Measurements from ENCODE around the gene GRB7.
"Not testable (repeated sequence)": the region's sequence is repeated elsewhere in the genome, so short reads cannot be mapped to it uniquely, and the experiment has no call there.

The GRB7 gene

GRCh38 chr17:39737206-39737759 lies 455 bp upstream of the GRB7 start:
- H3K27me3 Mint-ChIP-seq, result peaks cover 3% of the 10 kb centered on the region
- H3K4me1 Mint-ChIP-seq (ENCODE audit: low read depth), result peaks cover 15% of the 10 kb centered on the region
- H3K4me3 Mint-ChIP-seq, result no peak overlapping the region
- H3K36me3 Mint-ChIP-seq, result no peaks in the 10 kb centered on the region
- H3K9me3 Mint-ChIP-seq (ENCODE audit: low read depth), result no peaks in the 10 kb centered on the region
- no peak overlapping the region for H3K27ac Mint-ChIP-seq

GRCh38 chr17:39738568-39738901 lies 797 bp downstream of the GRB7 start:
- H3K9me3 Mint-ChIP-seq (ENCODE audit: low read depth), result no peaks in the 10 kb centered on the region
- no peaks in the 10 kb centered on the region for H3K36me3 Mint-ChIP-seq
- no peak overlapping the region for H3K27ac Mint-ChIP-seq
- peaks cover 3% of the 10 kb centered on the region for H3K27me3 Mint-ChIP-seq
- peaks cover 13% of the 10 kb centered on the region for H3K4me1 Mint-ChIP-seq (ENCODE audit: low read depth)
- peak overlapping the region; percentile 79 for H3K4me3 Mint-ChIP-seq

GRCh38 chr17:39738983-39739884 lies 1.5 kb downstream of the GRB7 start:
- peaks cover 13% of the 10 kb centered on the region for H3K4me1 Mint-ChIP-seq (ENCODE audit: low read depth)
- no peaks in the 10 kb centered on the region for H3K36me3 Mint-ChIP-seq
- H3K27ac Mint-ChIP-seq, result no peak overlapping the region
- no peak overlapping the region for H3K4me3 Mint-ChIP-seq
- H3K27me3 Mint-ChIP-seq, result peaks cover 3% of the 10 kb centered on the region
- H3K9me3 Mint-ChIP-seq (ENCODE audit: low read depth), result no peaks in the 10 kb centered on the region

GRCh38 chr17:39739885-39740356 lies 2.2 kb downstream of the GRB7 start:
- H3K4me1 Mint-ChIP-seq (ENCODE audit: low read depth), result peaks cover 13% of the 10 kb centered on the region
- H3K27ac Mint-ChIP-seq, result no peak overlapping the region
- no peaks in the 10 kb centered on the region for H3K36me3 Mint-ChIP-seq

GRCh38 chr17:39740357-39741111 lies 2.8 kb downstream of the GRB7 start:
- Mint-ChIP-seq H3K4me1 (ENCODE audit: low read depth) (peaks cover 13% of the 10 kb centered on the region), H3K27me3 (peaks cover 3% of the 10 kb centered on the region), H3K4me3 (no peak overlapping the region), H3K9me3 (ENCODE audit: low read depth) (no peaks in the 10 kb centered on the region), H3K36me3 (no peaks in the 10 kb centered on the region), H3K27ac (no peak overlapping the region)

More at GRCh38 chr17:39739885-39740356, 2.2 kb downstream of the GRB7 start:
- H3K4me3 Mint-ChIP-seq, result peak overlapping the region; percentile 42
- peaks cover 3% of the 10 kb centered on the region for H3K27me3 Mint-ChIP-seq
- no peaks in the 10 kb centered on the region for H3K9me3 Mint-ChIP-seq (ENCODE audit: low read depth)

GRCh38 chr17:39742126-39742855 lies 4.6 kb downstream of the GRB7 start:
- H3K36me3 Mint-ChIP-seq, result no peaks in the 10 kb centered on the region
- no peak overlapping the region for H3K27ac Mint-ChIP-seq
- H3K4me1 Mint-ChIP-seq (ENCODE audit: low read depth), result peaks cover 13% of the 10 kb centered on the region
- peaks cover 3% of the 10 kb centered on the region for H3K27me3 Mint-ChIP-seq
- H3K9me3 Mint-ChIP-seq (ENCODE audit: low read depth), result no peaks in the 10 kb centered on the region
- H3K4me3 Mint-ChIP-seq, result no peak overlapping the region

- peaks cover 13% of the 10 kb centered on the region for H3K4me1 Mint-ChIP-seq (ENCODE audit: low read depth)
- H3K4me3 Mint-ChIP-seq, result no peak overlapping the region
- peaks cover 3% of the 10 kb centered on the region for H3K27me3 Mint-ChIP-seq
- no peaks in the 10 kb centered on the region for H3K9me3 Mint-ChIP-seq (ENCODE audit: low read depth)
- no peak overlapping the region for H3K27ac Mint-ChIP-seq
- no peaks in the 10 kb centered on the region for H3K36me3 Mint-ChIP-seq
Observed at GRCh38 chr17:39742856-39743436, 5.2 kb downstream of the GRB7 start.

GRCh38 chr17:39744075-39744835 lies 6.5 kb downstream of the GRB7 start:
- H3K4me3 Mint-ChIP-seq, result no peak overlapping the region
- H3K27ac Mint-ChIP-seq, result no peak overlapping the region
- H3K36me3 Mint-ChIP-seq, result no peaks in the 10 kb centered on the region
- no peaks in the 10 kb centered on the region for H3K9me3 Mint-ChIP-seq (ENCODE audit: low read depth)
- H3K27me3 Mint-ChIP-seq, result no peaks in the 10 kb centered on the region
- peaks cover 7% of the 10 kb centered on the region for H3K4me1 Mint-ChIP-seq (ENCODE audit: low read depth)

- no peak overlapping the region for H3K27ac Mint-ChIP-seq
- H3K27me3 Mint-ChIP-seq, result no peaks in the 10 kb centered on the region
- no peak overlapping the region for H3K4me3 Mint-ChIP-seq
- H3K36me3 Mint-ChIP-seq, result no peaks in the 10 kb centered on the region
- H3K4me1 Mint-ChIP-seq (ENCODE audit: low read depth), result peaks cover 5% of the 10 kb centered on the region
- no peaks in the 10 kb centered on the region for H3K9me3 Mint-ChIP-seq (ENCODE audit: low read depth)
Observed at GRCh38 chr17:39744836-39745215, 7.1 kb downstream of the GRB7 start.

GRCh38 chr17:39745335-39746144 lies 7.8 kb downstream of the GRB7 start:
- H3K36me3 Mint-ChIP-seq, result no peaks in the 10 kb centered on the region
- no peaks in the 10 kb centered on the region for H3K4me1 Mint-ChIP-seq (ENCODE audit: low read depth)
- no peak overlapping the region for H3K27ac Mint-ChIP-seq
- H3K27me3 Mint-ChIP-seq, result no peaks in the 10 kb centered on the region
- no peaks in the 10 kb centered on the region for H3K9me3 Mint-ChIP-seq (ENCODE audit: low read depth)
- no peak overlapping the region for H3K4me3 Mint-ChIP-seq

- Mint-ChIP-seq H3K27ac (no peak overlapping the region), H3K27me3 (no peaks in the 10 kb centered on the region), H3K4me1 (ENCODE audit: low read depth) (no peaks in the 10 kb centered on the region), H3K4me3 (no peak overlapping the region), H3K36me3 (no peaks in the 10 kb centered on the region), H3K9me3 (ENCODE audit: low read depth) (no peaks in the 10 kb centered on the region)
Observed at GRCh38 chr17:39746145-39746461, 8.4 kb downstream of the GRB7 start.

GRCh38 chr17:39747745-39748144 lies 10.0 kb downstream of the GRB7 start:
- peaks cover 2% of the 10 kb centered on the region for H3K4me1 Mint-ChIP-seq (ENCODE audit: low read depth)
- no peak overlapping the region for H3K4me3 Mint-ChIP-seq
- H3K36me3 Mint-ChIP-seq, result no peaks in the 10 kb centered on the region
- H3K9me3 Mint-ChIP-seq (ENCODE audit: low read depth), result no peaks in the 10 kb centered on the region
- no peak overlapping the region for H3K27ac Mint-ChIP-seq
- no peaks in the 10 kb centered on the region for H3K27me3 Mint-ChIP-seq

- H3K36me3 Mint-ChIP-seq; H3K27me3 Mint-ChIP-seq; H3K27ac Mint-ChIP-seq; H3K4me3 Mint-ChIP-seq; H3K4me1 Mint-ChIP-seq (ENCODE audit: low read depth); H3K9me3 Mint-ChIP-seq (ENCODE audit: low read depth): not testable (repeated sequence)
Observed at GRCh38 chr17:39748444-39749034, 10.8 kb downstream of the GRB7 start.

All from activated naive CD8-positive, alpha-beta T cell (primary cell).